ENCODE data around the gene MYCBP2. TPM values are rescaled to one million over a fixed set of nuclear protein-coding genes. Genes with fewer than 3 reads are reported as not detected.

Gene MYCBP2
- total RNA-seq, 1 experiment from 2014 or later, result 55.6 TPM

DNA sequence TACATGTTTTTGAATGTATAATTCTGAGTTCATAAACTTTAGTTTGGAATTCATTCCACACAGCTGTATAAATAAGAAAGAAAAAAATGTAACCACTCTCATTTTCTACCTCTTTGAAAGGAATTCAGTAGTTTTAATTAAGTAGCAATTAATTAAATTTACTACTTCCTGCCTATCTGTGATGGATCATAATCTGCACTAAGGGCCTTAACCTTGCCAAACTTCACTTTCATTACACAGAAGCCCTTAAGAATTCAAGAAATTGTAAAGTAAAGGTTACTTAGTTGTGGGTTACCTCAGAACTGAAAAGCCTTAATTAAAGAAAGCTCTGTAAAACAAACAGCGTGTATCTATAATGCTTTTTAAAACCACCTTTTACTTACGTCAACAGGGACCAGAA lies 188.1 kb downstream of the MYCBP2 start:
- Histone ChIP-seq H3K4me2 (no peak overlapping the region), H3K36me3 (ENCODE audit: low read depth) (peaks cover 1% of the 10 kb centered on the region; the same call in 1 of the 2 replicates), H2AFZ (no peak overlapping the region), H3K79me2 (ENCODE audit: low read depth) (no peaks in the 10 kb centered on the region), H3K27me3 (ENCODE audit: insufficient read depth, low read depth) (no peaks in the 10 kb centered on the region), H4K20me1 (ENCODE audit: insufficient read depth) (no peaks in the 10 kb centered on the region), H3K9me2 (ENCODE audit: insufficient read depth) (no peaks in the 10 kb centered on the region), H3K9me3 (ENCODE audit: insufficient read depth, low read depth) (no peaks in the 10 kb centered on the region), H3K4me1 (replicated peaks; ENCODE audit: insufficient read depth) (peaks cover 10% of the 10 kb centered on the region), H3K4me3 (no peak overlapping the region), H3F3A (ENCODE audit: insufficient read depth, low read depth) (peaks cover 11% of the 10 kb centered on the region; the same call in 1 of the 2 replicates), H3K27ac (no peak overlapping the region)
- no peak for TF ChIP-seq EZH2 (IDR thresholded peaks at IDR 0.05; ENCODE audit: low read depth)
- TF ChIP-seq, protein P1, sequence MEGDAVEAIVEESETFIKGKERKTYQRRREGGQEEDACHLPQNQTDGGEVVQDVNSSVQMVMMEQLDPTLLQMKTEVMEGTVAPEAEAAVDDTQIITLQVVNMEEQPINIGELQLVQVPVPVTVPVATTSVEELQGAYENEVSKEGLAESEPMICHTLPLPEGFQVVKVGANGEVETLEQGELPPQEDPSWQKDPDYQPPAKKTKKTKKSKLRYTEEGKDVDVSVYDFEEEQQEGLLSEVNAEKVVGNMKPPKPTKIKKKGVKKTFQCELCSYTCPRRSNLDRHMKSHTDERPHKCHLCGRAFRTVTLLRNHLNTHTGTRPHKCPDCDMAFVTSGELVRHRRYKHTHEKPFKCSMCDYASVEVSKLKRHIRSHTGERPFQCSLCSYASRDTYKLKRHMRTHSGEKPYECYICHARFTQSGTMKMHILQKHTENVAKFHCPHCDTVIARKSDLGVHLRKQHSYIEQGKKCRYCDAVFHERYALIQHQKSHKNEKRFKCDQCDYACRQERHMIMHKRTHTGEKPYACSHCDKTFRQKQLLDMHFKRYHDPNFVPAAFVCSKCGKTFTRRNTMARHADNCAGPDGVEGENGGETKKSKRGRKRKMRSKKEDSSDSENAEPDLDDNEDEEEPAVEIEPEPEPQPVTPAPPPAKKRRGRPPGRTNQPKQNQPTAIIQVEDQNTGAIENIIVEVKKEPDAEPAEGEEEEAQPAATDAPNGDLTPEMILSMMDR (conservative IDR thresholded peaks at IDR 0.05), result no peak
- ChIA-PET CTCF (no interaction called here), POLR2A (ENCODE audit: unreplicated experiment) (no interaction called here)
- DNase-seq, result no peak
- no TSS peak for BruUV-seq (replicated peaks)
- intact Hi-C loops (cut with micrococcal nuclease; ENCODE audit: unreplicated experiment), result no loop called here

DNA sequence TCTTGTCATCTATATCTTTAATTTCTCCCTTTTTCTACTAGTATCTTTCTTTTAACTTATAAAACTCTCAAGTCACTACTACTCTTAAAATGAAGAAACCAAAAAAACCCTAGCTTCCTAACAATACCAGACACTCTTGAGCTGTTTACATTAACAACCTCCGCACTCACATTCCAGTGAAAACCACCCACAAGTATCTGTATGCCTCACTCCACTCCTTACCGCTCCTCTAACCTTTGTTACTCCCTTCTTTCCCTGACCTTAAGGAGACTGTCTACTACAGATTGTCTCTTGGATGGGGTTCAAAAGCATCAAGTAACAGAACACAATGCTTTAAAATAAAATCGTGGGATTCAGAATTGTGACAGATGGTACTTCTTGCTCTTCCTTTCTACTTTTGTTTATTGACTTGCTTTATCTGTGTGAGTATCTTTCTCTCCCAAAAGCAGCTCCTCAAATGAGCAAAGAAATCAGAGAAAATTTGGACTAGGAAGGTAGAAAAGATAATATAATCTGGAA lies 189.9 kb downstream of the MYCBP2 start:
- ChIA-PET POLR2A (ENCODE audit: unreplicated experiment) (no interaction called here), CTCF (no interaction called here)
- no TSS peak for BruUV-seq (replicated peaks)
- no peaks in the 10 kb centered on the region for H3K9me2 ChIP-seq (ENCODE audit: insufficient read depth)
- no peak for TF ChIP-seq EZH2 (IDR thresholded peaks at IDR 0.05; ENCODE audit: low read depth)
- TF ChIP-seq, protein P1 (conservative IDR thresholded peaks at IDR 0.05), result no peak
- no peaks in the 10 kb centered on the region for H3K9me3 ChIP-seq (ENCODE audit: insufficient read depth, low read depth)
- H2AFZ ChIP-seq, result no peak overlapping the region
- no peak overlapping the region for H3K4me2 ChIP-seq
- H3K27ac ChIP-seq, result no peak overlapping the region
- no peaks in the 10 kb centered on the region for H3K27me3 ChIP-seq (ENCODE audit: insufficient read depth, low read depth)
- no peaks in the 10 kb centered on the region for H4K20me1 ChIP-seq (ENCODE audit: insufficient read depth)
- H3K79me2 ChIP-seq (ENCODE audit: low read depth), result no peaks in the 10 kb centered on the region
- DNase-seq, result no peak
- no peaks in the 10 kb centered on the region for H3K4me1 ChIP-seq (replicated peaks; ENCODE audit: insufficient read depth)
- no peaks in the 10 kb centered on the region for H3K36me3 ChIP-seq (ENCODE audit: low read depth)
- H3K4me3 ChIP-seq, result no peak overlapping the region
- intact Hi-C loops (cut with micrococcal nuclease; ENCODE audit: unreplicated experiment), result no loop called here
- H3F3A ChIP-seq (ENCODE audit: insufficient read depth, low read depth), result no peaks in the 10 kb centered on the region

DNA sequence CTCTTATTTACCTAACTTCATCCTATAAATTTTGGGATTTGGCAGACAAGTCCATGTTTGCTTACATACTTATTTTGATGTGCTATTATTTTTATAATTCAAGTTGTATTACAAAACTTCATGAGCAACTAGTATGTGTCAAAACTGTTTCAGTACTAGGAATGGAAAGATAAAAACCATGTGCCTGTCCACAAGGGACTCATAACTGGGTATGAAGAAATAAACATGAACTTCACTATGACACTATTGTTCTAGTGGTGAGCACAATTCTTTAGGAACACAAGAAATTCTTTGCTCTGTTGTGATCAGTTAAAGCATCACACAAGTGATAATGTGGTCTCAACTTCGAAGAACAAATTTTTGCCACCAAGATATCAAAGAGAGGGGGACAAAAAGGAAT lies 202.5 kb downstream of the MYCBP2 start:
- no peaks in the 10 kb centered on the region for H3K27me3 ChIP-seq (ENCODE audit: insufficient read depth, low read depth)
- ChIA-PET POLR2A (ENCODE audit: unreplicated experiment) (no interaction called here), CTCF (no interaction called here)
- H3F3A ChIP-seq (ENCODE audit: insufficient read depth, low read depth), result no peaks in the 10 kb centered on the region
- H3K9me2 ChIP-seq (ENCODE audit: insufficient read depth), result no peaks in the 10 kb centered on the region
- no peak for DNase-seq
- no peaks in the 10 kb centered on the region for H3K79me2 ChIP-seq (ENCODE audit: low read depth)
- H3K4me1 ChIP-seq (replicated peaks; ENCODE audit: insufficient read depth), result no peaks in the 10 kb centered on the region
- no peak for TF ChIP-seq EZH2 (IDR thresholded peaks at IDR 0.05; ENCODE audit: low read depth)
- TF ChIP-seq, protein P1 (conservative IDR thresholded peaks at IDR 0.05), result no peak
- H4K20me1 ChIP-seq (ENCODE audit: insufficient read depth), result no peaks in the 10 kb centered on the region
- intact Hi-C loops (cut with micrococcal nuclease; ENCODE audit: unreplicated experiment), result no loop called here
- BruUV-seq (replicated peaks), result no TSS peak
- H3K9me3 ChIP-seq (ENCODE audit: insufficient read depth, low read depth), result no peaks in the 10 kb centered on the region
- H2AFZ ChIP-seq, result no peak overlapping the region
- H3K36me3 ChIP-seq (ENCODE audit: low read depth), result no peaks in the 10 kb centered on the region
- no peak overlapping the region for H3K4me2 ChIP-seq
- H3K27ac ChIP-seq, result no peak overlapping the region
- no peak overlapping the region for H3K4me3 ChIP-seq
